ENCODE data around the gene RAB3B. TPM values are rescaled to one million over a fixed set of nuclear protein-coding genes. Genes with fewer than 3 reads are reported as not detected.
"Not testable (repeated sequence)": the region's sequence is repeated elsewhere in the genome, so short reads cannot be mapped to it uniquely, and the experiment has no call there.

Gene RAB3B
- total RNA-seq, 6 donors from 2014 or later = under 0.01 to 1.2 (median 0.12) TPM; not detected in 2

- Histone ChIP-seq H3K27ac (no peak overlapping the region), H3K36me3 (no peaks in the 10 kb centered on the region), H3K9me3 (no peaks in the 10 kb centered on the region), H3K4me1 (no peaks in the 10 kb centered on the region), H3K4me3 (no peak overlapping the region), H3K27me3 (no peaks in the 10 kb centered on the region)
- WGBS, 2 donors = 83 to 84% methylated on average over 8 of the region's 8 CpGs
- TF ChIP-seq CTCF (IDR thresholded peaks at IDR 0.05) (no peak), EP300 (IDR thresholded peaks at IDR 0.05) (no peak), POLR2A (IDR thresholded peaks at IDR 0.05) (no peak), POLR2AphosphoS5 (IDR thresholded peaks at IDR 0.05) (no peak)
- DNase-seq (no peak), ATAC-seq (ENCODE audit: low FRiP score in 2 of 2) (no peak)
These were observed 21.3 kb downstream of the RAB3B start for GRCh38 chr1:51969038-51969705.

- no peaks in the 10 kb centered on the region for H3K27me3 ChIP-seq
- H3K4me1 ChIP-seq = no peaks in the 10 kb centered on the region
- DNase-seq = no peak
- TF ChIP-seq EP300 (IDR thresholded peaks at IDR 0.05) (no peak), CTCF (IDR thresholded peaks at IDR 0.05) (no peak), POLR2AphosphoS5 (IDR thresholded peaks at IDR 0.05) (no peak), POLR2A (IDR thresholded peaks at IDR 0.05) (no peak)
- H3K36me3 ChIP-seq = no peaks in the 10 kb centered on the region
- H3K9me3 ChIP-seq = no peaks in the 10 kb centered on the region
- 61 to 64% methylated on average over 1 of the region's 1 CpG for WGBS, 2 donors
- no peak for ATAC-seq (ENCODE audit: low FRiP score in 2 of 2)
- no peak overlapping the region for H3K27ac ChIP-seq
- H3K4me3 ChIP-seq = no peak overlapping the region
These were observed 21.9 kb downstream of the RAB3B start for GRCh38 chr1:51968632-51969031.

DNA sequence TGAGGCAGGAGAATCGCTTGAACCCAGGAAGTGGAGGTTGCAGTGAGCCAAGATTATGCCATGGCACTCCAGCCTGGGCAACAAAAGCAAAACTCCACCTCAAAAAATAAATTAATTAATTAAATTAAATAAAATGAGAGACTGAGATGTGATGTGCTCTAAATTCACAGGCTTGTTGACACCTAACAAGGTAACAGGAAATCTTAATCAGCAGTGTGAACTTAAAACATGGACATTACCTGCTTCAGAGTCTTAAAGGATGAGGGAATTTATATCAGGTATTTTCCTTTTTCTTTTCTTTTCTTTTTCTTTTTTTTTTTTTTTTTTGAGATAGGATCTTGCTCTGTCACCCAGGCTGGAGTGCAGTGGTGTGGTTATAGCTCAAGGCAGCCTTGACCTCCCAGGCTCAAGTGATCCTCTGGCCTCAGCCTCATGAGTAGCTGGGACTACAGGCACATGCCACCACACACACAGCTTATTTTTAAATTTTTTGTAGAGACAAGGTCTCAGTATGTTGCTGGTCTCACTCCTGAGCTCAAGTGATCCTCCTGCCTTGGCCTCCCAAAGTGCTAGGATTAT lies 23.2 kb downstream of the RAB3B start:
- H3K27ac ChIP-seq; ATAC-seq (ENCODE audit: low FRiP score in 2 of 2); H3K4me3 ChIP-seq; H3K4me1 ChIP-seq; DNase-seq; H3K36me3 ChIP-seq; H3K9me3 ChIP-seq; H3K27me3 ChIP-seq: not testable (repeated sequence)
- WGBS, 2 donors = 83 to 91% methylated on average over 1 of the region's 1 CpG

- TF ChIP-seq POLR2AphosphoS5 (IDR thresholded peaks at IDR 0.05) (no peak), CTCF (IDR thresholded peaks at IDR 0.05) (no peak), EP300 (IDR thresholded peaks at IDR 0.05) (no peak), POLR2A (IDR thresholded peaks at IDR 0.05) (no peak)
These were observed 23.9 kb downstream of the RAB3B start for GRCh38 chr1:51966559-51966958.

DNA sequence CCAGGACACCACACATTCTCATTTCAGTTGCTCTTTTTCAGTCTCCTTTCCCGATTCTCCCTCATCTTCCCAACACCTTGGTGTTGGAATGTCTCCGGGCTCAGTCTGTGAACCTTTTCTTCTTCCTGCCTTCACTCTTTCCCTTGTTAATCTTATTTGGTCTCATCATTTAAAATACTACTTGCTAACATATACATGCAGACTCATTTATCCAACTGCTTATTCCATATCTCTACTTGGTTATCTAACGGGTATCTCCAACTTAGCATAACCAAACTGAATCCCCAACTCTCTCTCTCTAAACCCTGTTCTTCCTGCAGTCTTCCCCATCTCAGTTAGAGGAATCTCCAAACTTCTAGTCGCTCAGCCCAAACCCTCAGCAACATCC lies 26.2 kb downstream of the RAB3B start:
- ATAC-seq (ENCODE audit: low FRiP score in 2 of 2) (no peak), DNase-seq (no peak)
- H3K9me3 ChIP-seq = no peaks in the 10 kb centered on the region
- peaks cover 0 to 8% (median 0%) of the 10 kb centered on the region in 4 donors for H3K27me3 ChIP-seq
- H3K4me3 ChIP-seq = no peak overlapping the region
- 82 to 85% methylated on average over 4 of the region's 4 CpGs for WGBS, 2 donors
- H3K27ac ChIP-seq = no peak overlapping the region
- no peaks in the 10 kb centered on the region for H3K36me3 ChIP-seq
- H3K4me1 ChIP-seq = no peaks in the 10 kb centered on the region
- TF ChIP-seq POLR2A (IDR thresholded peaks at IDR 0.05) = no peak
- TF ChIP-seq POLR2AphosphoS5 (IDR thresholded peaks at IDR 0.05) = no peak
- no peak for TF ChIP-seq CTCF (IDR thresholded peaks at IDR 0.05)
- TF ChIP-seq EP300 (IDR thresholded peaks at IDR 0.05) = no peak

More at GRCh38 chr1:51966559-51966958, 23.9 kb downstream of the RAB3B start:
- 74 to 77% methylated on average over 2 of the region's 2 CpGs for WGBS, 2 donors
- Histone ChIP-seq H3K4me3 (no peak overlapping the region), H3K36me3 (no peaks in the 10 kb centered on the region), H3K9me3 (no peaks in the 10 kb centered on the region), H3K27ac (no peak overlapping the region), H3K27me3 (no peaks in the 10 kb centered on the region), H3K4me1 (no peaks in the 10 kb centered on the region)
- DNase-seq = no peak
- no peak for ATAC-seq (ENCODE audit: low FRiP score in 2 of 2)

Data from upper lobe of left lung (tissue), 6 donors.